Testis (tissue), 3 donors: Measurements from ENCODE around the gene KLHL22. TPM values are rescaled to one million over a fixed set of nuclear protein-coding genes. Genes with fewer than 3 reads are reported as not detected.

ENCODE experiments used
- DNase-seq: peaks from one replicate; pipeline ENCODE4 v3.0.0-alpha.2; 2019
- H3K27ac ChIP-seq, 2 donors: fragments of 200-600 bp; sonication (generic); one replicate each; pipeline ENCODE4 v1.5.1; 2019
- H3K27me3 ChIP-seq: fragments of 200-600 bp; sonication (generic); one replicate; pipeline ENCODE4 v1.5.1; 2019
- H3K36me3 ChIP-seq: fragments of 200-600 bp; sonication (generic); one replicate; pipeline ENCODE4 v1.5.1; 2017; ENCODE audit warnings: low read depth; ENCODE audit errors: missing control alignments
- H3K4me1 ChIP-seq: fragments of 200-600 bp; sonication (generic); one replicate; pipeline ENCODE4 v1.5.1; 2019
- H3K4me3 ChIP-seq, 2 donors: fragments of 200-600 bp; sonication (generic); one replicate each; pipeline ENCODE4 v1.5.1; 2017 to 2019
- H3K9me3 ChIP-seq: fragments of 200-600 bp; sonication (generic); one replicate; pipeline ENCODE4 v1.5.1; 2017
- POLR2A ChIP-seq: fragments of 450-650 bp; IDR thresholded peaks from one replicate; pipeline ENCODE4 v1.6.1; 2017; ENCODE audit warnings: antibody characterized with exemption, mild to moderate bottlenecking, moderate library complexity
- WGBS, 2 donors: methylation state at CpG; one replicate each; pipeline ENCODE4 v1.1.5; 2018; 5-methylcytosine and 5-hydroxymethylcytosine counted together
- intact Hi-C: fragments of 100-400 bp; cut with DNase I; formaldehyde crosslinking; loops from one replicate; pipeline ENCODE4 v1.15.1; 2023; ENCODE audit warnings: low total_unique reads
- polyA plus RNA-seq: library from polyadenylated mRNA; stranded (reverse); fragments of 350-450 nt; fragmentation: Illumina TruSeq; extraction: RNeasy Lipid Tissue Mini Kit (QIAGEN cat#74804); gene quantifications from one replicate; pipeline ENCODE4 v1.2.3, GENCODE V29; 2014; ENCODE audit warnings: low read depth, low replicate concordance; ENCODE audit not compliant: insufficient read depth
- total RNA-seq, 2 donors: library from RNA; depleted of rRNA; stranded (reverse); fragments of >200 nt; gene quantifications; one replicate each; pipeline ENCODE4 v1.2.3, GENCODE V29; 2016
- TF ChIP-seq, protein P1 (sequence below), 3 experiments: fragments of 450-650 bp in 2 of 3; fragments of 200-600 bp in 1 of 3; sonication (generic) in 1 of 3; IDR thresholded peaks; one replicate each; pipeline ENCODE4 v1.5.1; 2016 to 2019; ENCODE audit warnings: antibody characterized with exemption in 3 of 3, mild to moderate bottlenecking in 2 of 3, moderate library complexity in 1 of 3

KLHL22 gene
- total and polyA plus RNA-seq, 3 donors from 2014 or later: 18.1 to 41.7 (median 39.8) TPM

DNA sequence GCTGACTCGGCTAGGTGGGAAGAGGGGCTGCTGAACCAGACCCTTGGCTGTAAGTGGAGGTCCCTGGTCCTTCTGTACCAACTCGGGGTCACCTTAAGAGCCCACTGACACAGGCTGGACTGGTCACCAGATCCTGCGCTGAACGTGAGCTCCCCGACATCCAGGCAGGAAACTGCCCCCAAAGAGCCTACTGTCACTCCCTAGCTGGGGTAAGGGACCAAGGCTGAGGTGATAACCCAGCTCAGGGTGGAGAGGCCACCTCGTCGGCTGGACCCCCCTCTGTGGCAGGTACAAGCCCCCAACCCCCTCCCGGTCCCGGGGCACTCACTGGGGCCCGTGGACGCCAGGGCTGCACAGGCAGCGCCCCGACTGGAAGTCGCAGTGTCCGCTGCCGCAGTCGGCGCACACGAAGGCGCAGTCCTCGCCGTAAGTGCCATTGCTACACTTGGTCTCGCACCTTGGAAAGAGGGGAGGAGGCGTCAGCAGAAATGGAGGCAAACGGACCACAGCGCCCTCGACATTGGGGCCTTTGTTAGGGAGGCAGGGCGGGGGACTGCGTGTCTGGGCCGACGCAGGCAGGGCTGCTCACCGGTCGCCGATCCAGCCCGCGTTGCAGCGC is 65.4 kb downstream of the KLHL22 start:
- peak overlapping the region in 1 of 2 donors; percentile 26 for H3K4me3 ChIP-seq
- DNase-seq: no peak
- H3K36me3 ChIP-seq: no peaks in the 10 kb centered on the region
- no peak for TF ChIP-seq POLR2A
- TF ChIP-seq, protein P1, sequence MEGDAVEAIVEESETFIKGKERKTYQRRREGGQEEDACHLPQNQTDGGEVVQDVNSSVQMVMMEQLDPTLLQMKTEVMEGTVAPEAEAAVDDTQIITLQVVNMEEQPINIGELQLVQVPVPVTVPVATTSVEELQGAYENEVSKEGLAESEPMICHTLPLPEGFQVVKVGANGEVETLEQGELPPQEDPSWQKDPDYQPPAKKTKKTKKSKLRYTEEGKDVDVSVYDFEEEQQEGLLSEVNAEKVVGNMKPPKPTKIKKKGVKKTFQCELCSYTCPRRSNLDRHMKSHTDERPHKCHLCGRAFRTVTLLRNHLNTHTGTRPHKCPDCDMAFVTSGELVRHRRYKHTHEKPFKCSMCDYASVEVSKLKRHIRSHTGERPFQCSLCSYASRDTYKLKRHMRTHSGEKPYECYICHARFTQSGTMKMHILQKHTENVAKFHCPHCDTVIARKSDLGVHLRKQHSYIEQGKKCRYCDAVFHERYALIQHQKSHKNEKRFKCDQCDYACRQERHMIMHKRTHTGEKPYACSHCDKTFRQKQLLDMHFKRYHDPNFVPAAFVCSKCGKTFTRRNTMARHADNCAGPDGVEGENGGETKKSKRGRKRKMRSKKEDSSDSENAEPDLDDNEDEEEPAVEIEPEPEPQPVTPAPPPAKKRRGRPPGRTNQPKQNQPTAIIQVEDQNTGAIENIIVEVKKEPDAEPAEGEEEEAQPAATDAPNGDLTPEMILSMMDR (IDR thresholded peaks at IDR 0.05): no peak
- H3K4me1 ChIP-seq: no peaks in the 10 kb centered on the region
- no peaks in the 10 kb centered on the region for H3K27me3 ChIP-seq
- intact Hi-C loops: no loop called here
- 57 to 64% methylated on average over 16 to 36 of the region's 37 CpGs for WGBS, 2 donors
- no peak overlapping the region for H3K27ac ChIP-seq
- no peaks in the 10 kb centered on the region for H3K9me3 ChIP-seq

DNA sequence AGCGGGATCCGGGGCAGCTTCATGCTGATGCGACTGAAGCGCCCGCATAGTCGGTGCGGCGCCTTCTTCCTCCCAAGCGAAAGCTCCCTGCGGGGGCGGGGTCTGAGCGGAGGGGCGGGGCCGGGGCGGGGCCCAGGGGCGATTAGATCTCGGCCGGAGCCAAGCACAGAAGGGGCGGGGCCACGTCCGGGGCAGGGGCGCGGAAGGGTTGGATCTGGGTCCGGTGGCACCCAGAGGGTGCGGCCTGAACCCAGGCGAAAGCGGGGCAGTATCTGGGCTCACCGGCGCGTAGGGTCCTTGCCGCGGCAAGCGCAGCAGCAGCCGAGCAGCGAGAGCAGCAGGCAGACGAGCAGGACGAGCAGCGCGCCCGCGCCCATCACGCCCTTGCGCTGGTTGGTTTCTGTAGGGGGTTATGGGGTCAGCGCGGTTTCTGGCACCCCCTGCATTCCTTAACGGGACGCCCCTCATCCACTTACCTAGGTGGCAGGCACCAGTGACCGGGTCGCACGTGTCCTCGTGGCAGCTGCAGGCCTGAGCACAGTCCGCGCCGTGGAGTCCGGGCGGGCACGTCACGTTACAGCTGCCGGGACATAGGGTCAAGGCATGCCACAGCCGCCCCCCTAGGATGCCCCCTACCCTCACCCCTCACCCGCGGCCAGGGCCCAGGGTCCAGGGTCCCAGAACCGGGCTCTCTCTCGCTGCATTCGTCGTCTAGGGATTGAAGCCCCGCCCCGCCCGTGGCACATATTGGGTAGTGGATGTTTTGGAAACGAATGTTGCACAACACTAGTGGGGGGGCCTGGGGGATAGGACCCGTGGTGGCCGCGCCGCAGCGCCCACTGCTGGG is 66.1 kb downstream of the KLHL22 start:
- no peak overlapping the region for H3K27ac ChIP-seq
- no peaks in the 10 kb centered on the region for H3K9me3 ChIP-seq
- WGBS, 2 donors: 40 to 56% methylated on average over 26 to 66 of the region's 75 CpGs
- peak overlapping the region; percentile 21 to 26 for H3K4me3 ChIP-seq
- TF ChIP-seq, protein P1 (IDR thresholded peaks at IDR 0.05): no peak
- TF ChIP-seq POLR2A: no peak
- peak; percentile 56 for DNase-seq
- no peaks in the 10 kb centered on the region for H3K27me3 ChIP-seq
- intact Hi-C loops: loop anchor here (10.0 kb wide), 1 partner anchor 65 kb away; the partner anchor contains the start of gene KLHL22
- peaks cover 6% of the 10 kb centered on the region for H3K4me1 ChIP-seq
- H3K36me3 ChIP-seq: no peaks in the 10 kb centered on the region

GRCh38 chr22:20428496-20429253 is 66.9 kb downstream of the KLHL22 start:
- TF ChIP-seq POLR2A: no peak
- TF ChIP-seq, protein P1 (IDR thresholded peaks at IDR 0.05): no peak
- WGBS, 2 donors: 76% methylated on average over 19 to 23 of the region's 23 CpGs
- intact Hi-C loops: loop anchor here (10.0 kb wide), 1 partner anchor 66 kb away; the partner anchor contains the start of gene KLHL22
- peaks cover 14% of the 10 kb centered on the region for H3K4me1 ChIP-seq
- no peak for DNase-seq
- H3K9me3 ChIP-seq: no peaks in the 10 kb centered on the region
- H3K36me3 ChIP-seq: no peaks in the 10 kb centered on the region
- H3K4me3 ChIP-seq: peak overlapping the region in 1 of 2 donors; percentile 26
- no peak overlapping the region for H3K27ac ChIP-seq
- no peaks in the 10 kb centered on the region for H3K27me3 ChIP-seq

GRCh38 chr22:20427945-20428417 is 67.6 kb downstream of the KLHL22 start:
- 92 to 95% methylated on average over 4 of the region's 4 CpGs for WGBS, 2 donors
- Histone ChIP-seq H3K9me3 (no peaks in the 10 kb centered on the region), H3K4me3 (no peak overlapping the region), H3K27me3 (no peaks in the 10 kb centered on the region), H3K27ac (no peak overlapping the region), H3K36me3 (no peaks in the 10 kb centered on the region), H3K4me1 (peaks cover 20% of the 10 kb centered on the region)
- DNase-seq: no peak
- no peak for TF ChIP-seq POLR2A
- TF ChIP-seq, protein P1 (IDR thresholded peaks at IDR 0.05): no peak
- intact Hi-C loops: loop anchor here (10.0 kb wide), 1 partner anchor 67 kb away; the partner anchor contains the start of gene KLHL22
